ENCODE data around the gene SLC45A3.

GRCh38 chr1:205616563-205617293, 63.6 kb downstream of the SLC45A3 start:
- TF ChIP-seq MXI1 (IDR thresholded peaks at IDR 0.05; ENCODE audit: borderline replicate concordance, low read depth, low read length) (no peak), CTCF (conservative IDR thresholded peaks at IDR 0.05; ENCODE audit: low read depth, low read length) (no peak), POLR2A (IDR thresholded peaks at IDR 0.05; ENCODE audit: low read depth, low read length) (no peak), CHD1 (IDR thresholded peaks at IDR 0.05; ENCODE audit: low read depth, low read length) (no peak), NFE2L2 (IDR thresholded peaks at IDR 0.05; ENCODE audit: low read depth, low read length) (no peak)
- TF ChIP-seq, protein P1, sequence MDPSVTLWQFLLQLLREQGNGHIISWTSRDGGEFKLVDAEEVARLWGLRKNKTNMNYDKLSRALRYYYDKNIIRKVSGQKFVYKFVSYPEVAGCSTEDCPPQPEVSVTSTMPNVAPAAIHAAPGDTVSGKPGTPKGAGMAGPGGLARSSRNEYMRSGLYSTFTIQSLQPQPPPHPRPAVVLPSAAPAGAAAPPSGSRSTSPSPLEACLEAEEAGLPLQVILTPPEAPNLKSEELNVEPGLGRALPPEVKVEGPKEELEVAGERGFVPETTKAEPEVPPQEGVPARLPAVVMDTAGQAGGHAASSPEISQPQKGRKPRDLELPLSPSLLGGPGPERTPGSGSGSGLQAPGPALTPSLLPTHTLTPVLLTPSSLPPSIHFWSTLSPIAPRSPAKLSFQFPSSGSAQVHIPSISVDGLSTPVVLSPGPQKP (IDR thresholded peaks at IDR 0.05; ENCODE audit: borderline replicate concordance, low read depth, low read length), result no peak

All from IMR-90 (cell line).